Stimulated activated CD4-positive, alpha-beta T cell treated with anti-CD3 and anti-CD28 coated beads, TNF-alpha, amount 100 ng/mL, for 48 hours (primary cell): Measurements from ENCODE around the gene SUGCT.
"Not testable (repeated sequence)": the region's sequence is repeated elsewhere in the genome, so short reads cannot be mapped to it uniquely, and the experiment has no call there.

Experiments used
- DNase-seq, 3 donors: peaks; one replicate each; pipeline ENCODE4 v3.0.0-alpha.2; 2020; ENCODE audit warnings: low read depth in 3 of 3

The SUGCT gene

GRCh38 chr7:40138973-40139372, 4.2 kb downstream of the SUGCT start:
- no peak for DNase-seq

- not testable (repeated sequence) for DNase-seq
Measured at GRCh38 chr7:40139891-40140290, 5.1 kb downstream of the SUGCT start.

- not testable (repeated sequence) for DNase-seq
Measured at GRCh38 chr7:40141916-40142315, 7.1 kb downstream of the SUGCT start.

- not testable (repeated sequence) for DNase-seq
Measured at GRCh38 chr7:40145596-40146130, 10.9 kb downstream of the SUGCT start.

- no peak for DNase-seq
Measured at GRCh38 chr7:40147371-40148246, 12.8 kb downstream of the SUGCT start.

- not testable (repeated sequence) for DNase-seq
Measured at GRCh38 chr7:40148247-40148580, 13.4 kb downstream of the SUGCT start.

- no peak for DNase-seq
Measured at GRCh38 chr7:40148671-40149070, 13.9 kb downstream of the SUGCT start.

GRCh38 chr7:40151504-40151903, 16.7 kb downstream of the SUGCT start:
- no peak for DNase-seq

- DNase-seq = no peak
Measured at GRCh38 chr7:40156988-40157387, 22.2 kb downstream of the SUGCT start.

GRCh38 chr7:40162516-40162915, 27.7 kb downstream of the SUGCT start:
- no peak for DNase-seq

GRCh38 chr7:40165216-40165615, 30.4 kb downstream of the SUGCT start:
- DNase-seq = no peak

- no peak for DNase-seq
Measured at GRCh38 chr7:40167291-40167690, 32.5 kb downstream of the SUGCT start.

- not testable (repeated sequence) for DNase-seq
Measured at GRCh38 chr7:40168266-40168665, 33.5 kb downstream of the SUGCT start.

GRCh38 chr7:40173121-40173520, 38.3 kb downstream of the SUGCT start:
- not testable (repeated sequence) for DNase-seq

GRCh38 chr7:40175256-40175655, 40.5 kb downstream of the SUGCT start:
- DNase-seq = not testable (repeated sequence)

- no peak for DNase-seq
Measured at GRCh38 chr7:40175725-40176510, 41.1 kb downstream of the SUGCT start.

GRCh38 chr7:40177071-40177470, 42.3 kb downstream of the SUGCT start:
- DNase-seq = no peak

- DNase-seq = no peak
Measured at GRCh38 chr7:40182452-40182851, 47.6 kb downstream of the SUGCT start.

GRCh38 chr7:40186586-40186985, 51.8 kb downstream of the SUGCT start:
- DNase-seq = no peak

- DNase-seq = no peak
Measured at GRCh38 chr7:40192036-40192435, 57.2 kb downstream of the SUGCT start.

- DNase-seq = no peak
Measured at GRCh38 chr7:40194745-40195144, 59.9 kb downstream of the SUGCT start.

GRCh38 chr7:40197527-40197926, 62.7 kb downstream of the SUGCT start:
- DNase-seq = no peak
